Activated CD4-positive, alpha-beta T cell treated with anti-CD3 and anti-CD28 coated beads, Interleukin-2, amount 50 U/mL, for 1 hour (primary cell): ENCODE results near the gene HES5.
A peak's percentile ranks its signal among the peaks of the same experiment; 100 is the strongest.
"Not testable (repeated sequence)": the region's sequence is repeated elsewhere in the genome, so short reads cannot be mapped to it uniquely, and the experiment has no call there.

Experiments
- DNase-seq: peaks from one replicate; pipeline ENCODE4 v3.0.0-alpha.2; 2020

HES5 gene, protein sequence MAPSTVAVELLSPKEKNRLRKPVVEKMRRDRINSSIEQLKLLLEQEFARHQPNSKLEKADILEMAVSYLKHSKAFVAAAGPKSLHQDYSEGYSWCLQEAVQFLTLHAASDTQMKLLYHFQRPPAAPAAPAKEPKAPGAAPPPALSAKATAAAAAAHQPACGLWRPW

DNA sequence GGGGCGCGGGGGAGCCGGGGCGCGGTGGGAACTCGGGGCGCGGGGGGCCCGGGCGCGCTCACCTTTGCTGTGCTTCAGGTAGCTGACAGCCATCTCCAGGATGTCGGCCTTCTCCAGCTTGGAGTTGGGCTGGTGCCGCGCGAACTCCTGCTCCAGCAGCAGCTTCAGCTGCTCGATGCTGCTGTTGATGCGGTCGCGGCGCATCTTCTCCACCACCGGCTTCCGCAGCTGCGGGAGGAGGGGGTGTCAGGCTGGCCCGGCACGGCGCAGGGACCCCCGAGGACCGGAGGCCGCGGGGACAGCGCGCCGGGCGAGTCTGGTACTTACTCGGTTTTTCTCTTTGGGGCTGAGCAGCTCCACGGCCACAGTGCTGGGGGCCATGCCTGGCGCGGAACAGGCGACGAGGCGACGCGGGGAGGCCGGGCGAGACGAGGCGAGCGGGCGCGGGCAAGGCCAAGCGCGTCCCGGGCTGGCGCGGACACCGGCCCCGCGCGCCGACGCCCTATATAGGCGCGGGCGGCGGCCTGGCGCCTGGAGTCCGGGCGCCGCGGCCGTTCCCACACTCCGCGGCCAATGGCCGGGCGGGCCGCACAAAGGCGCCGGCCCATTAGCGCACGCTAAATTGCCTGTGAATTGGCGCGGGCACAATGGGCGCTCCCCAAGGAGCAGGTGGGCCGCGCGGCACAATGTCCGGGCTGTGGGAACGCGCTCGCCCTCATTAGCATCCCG, at the start of gene HES5:
Gene HES5, minus strand, starts transcription at position 480 of the 729 bp plus-strand sequence. Its CDS starts 99 bp downstream, at position 381.
- DNase-seq: no peak

DNA sequence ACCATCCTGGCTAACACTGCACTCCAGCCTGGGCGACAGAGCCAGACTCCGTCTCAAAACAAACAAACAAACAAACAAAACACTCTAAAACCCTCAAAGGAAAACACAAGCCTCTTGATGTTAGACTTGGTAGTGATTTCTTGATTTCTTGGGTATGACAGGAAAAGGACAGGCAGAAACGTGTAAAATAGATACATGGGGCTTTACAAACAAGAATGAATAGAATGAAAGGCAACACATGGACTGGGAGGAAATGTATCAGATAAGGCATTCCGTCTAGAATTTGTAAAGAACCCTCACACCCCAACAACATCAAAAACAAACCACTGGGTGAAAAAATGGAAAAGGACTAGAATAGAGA, 48.7 kb upstream of the HES5 start:
- DNase-seq: no peak

DNA sequence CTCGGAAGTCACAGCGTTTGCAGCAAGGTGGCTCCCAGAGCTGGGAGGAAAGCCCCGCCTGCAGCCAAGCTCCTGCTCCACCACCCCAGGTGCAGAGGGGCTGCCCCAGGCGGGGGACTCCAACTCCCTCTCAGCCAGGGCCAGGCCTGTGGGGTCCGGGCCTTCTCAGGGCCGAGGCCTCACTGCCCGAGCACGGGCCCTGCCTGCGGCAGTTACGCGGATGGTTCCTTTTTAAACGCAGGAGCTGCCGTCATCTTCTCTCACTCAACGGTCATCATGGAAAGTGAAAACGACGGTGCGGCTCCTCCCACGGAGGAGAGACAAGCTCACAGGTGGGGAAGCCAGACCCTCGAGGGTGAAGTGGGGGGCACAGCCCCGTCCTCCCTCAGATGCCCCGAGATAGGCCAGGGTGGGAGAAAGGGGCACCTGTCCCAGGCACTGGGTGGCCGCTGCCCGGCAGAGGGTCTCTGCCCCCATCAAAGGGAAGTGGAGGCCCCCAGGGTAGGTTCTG, 47.6 kb upstream of the HES5 start:
- peak; percentile 57 for DNase-seq

DNA sequence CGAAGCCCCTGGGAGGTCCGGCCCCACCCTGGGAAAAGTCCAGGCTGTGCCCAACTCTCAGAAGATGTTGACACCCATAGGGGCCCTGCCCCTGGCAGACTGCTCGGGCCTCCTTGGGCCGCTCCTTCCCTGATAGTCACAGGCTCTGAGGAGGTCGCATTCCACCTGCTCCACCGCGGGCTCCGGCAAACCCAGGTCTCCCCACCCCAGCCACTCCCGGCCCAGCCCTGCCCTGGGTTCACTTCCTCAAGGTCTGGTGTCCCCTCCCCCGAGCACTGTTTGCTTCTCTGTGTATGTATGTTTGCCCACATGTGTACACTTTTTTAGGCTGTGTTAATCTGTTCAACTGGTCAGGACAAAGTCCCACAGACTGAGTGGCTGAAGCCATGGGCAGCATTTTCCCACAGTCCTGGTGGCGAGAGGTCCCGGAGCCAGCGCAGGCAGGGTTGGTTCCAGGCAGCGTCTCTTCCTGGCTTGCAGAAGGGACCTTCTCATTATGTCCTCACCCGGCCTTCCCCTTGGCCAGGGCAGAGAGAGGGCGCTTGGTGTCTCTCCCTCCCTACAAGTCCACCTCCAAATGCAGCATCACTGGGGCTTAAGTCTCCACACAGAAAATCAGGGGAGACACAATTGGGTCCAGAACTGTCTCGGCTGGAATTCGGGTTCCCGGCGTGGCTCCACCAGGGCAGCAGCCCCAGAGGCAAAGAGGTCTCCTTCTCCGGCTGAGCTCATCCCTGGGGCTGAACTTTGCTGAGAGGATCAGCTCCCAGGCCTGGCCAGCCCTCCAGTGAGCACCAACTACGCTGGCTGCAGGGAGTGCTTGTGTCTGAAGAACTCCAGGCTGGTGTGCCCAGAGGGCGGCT, 46.0 kb upstream of the HES5 start:
- no peak for DNase-seq

DNA sequence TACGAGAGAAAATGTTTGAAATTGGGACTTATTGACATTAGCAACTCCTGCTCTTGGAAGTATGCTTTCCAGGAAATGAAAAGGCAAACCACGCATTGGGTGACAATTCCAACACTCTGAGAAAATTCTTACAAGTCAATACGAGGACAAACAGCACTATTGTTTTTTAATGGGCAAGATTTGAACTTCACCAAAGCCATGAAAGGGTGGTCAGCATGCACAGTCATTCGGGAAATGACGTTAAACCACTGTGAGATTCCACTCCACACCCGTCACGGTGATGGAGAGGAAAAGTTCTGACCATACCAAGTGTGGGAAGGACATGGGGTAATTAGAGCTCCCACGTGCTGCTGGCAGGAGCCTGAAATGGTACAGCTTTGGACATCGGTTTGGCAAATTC, 44.3 kb upstream of the HES5 start:
- DNase-seq: no peak

DNA sequence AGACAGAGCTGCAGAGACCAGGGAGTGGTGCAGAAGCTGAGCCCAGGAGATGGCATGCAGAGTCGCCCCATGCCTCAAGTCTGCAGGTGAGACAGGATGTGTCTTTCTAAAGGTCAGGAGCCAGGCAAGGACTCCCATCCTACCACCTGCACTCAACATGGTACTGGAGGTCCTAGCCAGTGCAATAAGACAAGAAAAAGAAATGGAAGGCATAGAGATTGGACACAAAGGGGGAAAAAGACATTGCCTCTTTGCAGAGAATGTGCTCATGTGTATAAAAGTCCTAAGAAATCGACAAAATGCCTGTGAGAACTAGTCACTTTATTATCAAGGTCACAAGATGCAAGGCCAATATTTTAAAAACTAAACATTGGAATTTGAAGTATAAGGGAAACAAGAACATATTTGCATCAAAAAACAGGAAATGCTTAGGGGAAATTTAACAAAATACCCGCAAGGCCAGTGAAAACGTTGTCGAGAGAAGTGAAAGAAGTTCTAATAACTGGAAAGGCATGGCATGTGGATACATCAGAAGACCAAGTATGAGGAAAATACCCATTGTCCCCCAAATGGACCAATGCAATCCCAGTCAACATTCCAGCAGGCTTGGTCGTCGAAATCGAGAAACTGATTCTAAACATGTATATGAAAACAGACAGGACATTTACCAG, 43.3 kb upstream of the HES5 start:
- no peak for DNase-seq

DNA sequence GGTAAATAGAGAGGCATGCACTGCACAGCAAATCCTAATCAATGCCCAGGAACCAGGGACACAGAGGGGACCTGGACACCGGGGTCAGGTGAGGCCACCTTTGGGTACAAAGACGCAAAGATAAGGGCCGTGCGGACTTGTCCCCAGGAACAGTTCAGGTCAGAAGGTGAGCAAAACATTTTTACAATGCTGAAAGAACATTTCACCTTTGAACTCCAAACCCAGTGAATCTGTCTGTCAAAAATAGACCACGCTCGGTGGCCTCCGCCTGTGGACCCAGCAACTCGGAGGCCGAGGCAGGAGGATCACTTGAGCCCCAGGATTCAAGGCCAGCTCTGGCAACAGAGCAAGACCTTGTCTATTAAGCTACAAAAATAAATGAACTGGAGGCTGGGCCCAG, 41.3 kb upstream of the HES5 start:
- no peak for DNase-seq

DNA sequence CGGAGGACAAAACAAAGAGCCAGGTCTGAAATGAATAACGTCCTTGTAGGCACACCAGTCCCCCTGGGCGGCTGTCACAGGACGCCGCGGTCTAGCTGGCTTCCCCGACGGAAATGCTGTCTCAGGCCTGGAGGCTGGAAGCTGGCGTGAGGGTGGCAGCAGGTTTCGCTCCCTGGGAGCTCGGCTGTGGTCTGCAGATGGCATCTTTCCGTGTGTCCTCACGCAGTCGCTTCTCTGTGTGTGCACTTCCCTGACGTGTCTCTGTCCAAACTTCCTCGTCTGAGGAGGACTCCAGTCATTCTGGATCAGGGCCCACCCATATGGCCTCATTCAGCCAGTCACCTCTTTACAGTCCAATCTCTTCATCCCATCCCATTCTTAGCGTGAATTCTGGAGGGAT, 40.3 kb upstream of the HES5 start:
- no peak for DNase-seq

DNA sequence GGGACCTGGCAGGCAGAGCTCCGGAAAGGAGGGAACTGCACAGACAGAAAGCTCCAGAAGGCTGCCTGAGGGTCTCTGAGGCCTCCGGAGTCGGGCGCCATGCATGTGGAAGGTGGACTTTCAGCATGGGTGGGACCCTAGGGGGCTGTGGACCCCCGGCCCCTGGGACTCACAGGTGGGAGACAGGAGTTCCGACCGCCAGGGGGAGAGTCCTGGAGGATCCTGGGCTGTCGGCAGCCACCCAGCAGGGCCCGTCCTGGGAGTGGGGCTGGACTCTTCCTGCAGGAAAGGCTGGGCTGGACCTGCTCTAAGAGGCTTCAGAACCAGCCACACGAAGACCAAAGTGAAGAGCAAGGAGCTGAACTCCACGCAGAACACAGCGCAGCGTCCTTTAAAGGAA, 39.6 kb upstream of the HES5 start:
- DNase-seq: not testable (repeated sequence)

DNA sequence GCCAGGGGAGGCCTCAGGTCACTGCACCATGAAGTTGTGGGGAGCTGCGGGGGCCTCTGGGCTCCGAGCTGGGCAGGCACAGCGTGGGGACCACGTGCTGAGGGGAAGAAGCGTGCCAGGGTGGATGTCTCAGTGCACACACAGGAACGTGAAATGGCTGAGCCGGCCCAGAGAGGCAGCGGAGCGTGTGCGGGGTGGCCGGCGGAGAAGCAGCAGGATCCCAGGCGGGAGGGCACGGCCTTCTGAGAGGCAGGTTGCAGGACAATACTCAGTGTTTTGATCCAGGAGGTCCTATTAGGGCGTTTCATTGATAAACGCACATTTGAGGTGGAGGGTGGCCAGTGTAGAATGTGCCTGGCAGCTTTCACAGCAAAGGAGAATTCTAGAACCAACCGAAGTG, 39.0 kb upstream of the HES5 start:
- no peak for DNase-seq

DNA sequence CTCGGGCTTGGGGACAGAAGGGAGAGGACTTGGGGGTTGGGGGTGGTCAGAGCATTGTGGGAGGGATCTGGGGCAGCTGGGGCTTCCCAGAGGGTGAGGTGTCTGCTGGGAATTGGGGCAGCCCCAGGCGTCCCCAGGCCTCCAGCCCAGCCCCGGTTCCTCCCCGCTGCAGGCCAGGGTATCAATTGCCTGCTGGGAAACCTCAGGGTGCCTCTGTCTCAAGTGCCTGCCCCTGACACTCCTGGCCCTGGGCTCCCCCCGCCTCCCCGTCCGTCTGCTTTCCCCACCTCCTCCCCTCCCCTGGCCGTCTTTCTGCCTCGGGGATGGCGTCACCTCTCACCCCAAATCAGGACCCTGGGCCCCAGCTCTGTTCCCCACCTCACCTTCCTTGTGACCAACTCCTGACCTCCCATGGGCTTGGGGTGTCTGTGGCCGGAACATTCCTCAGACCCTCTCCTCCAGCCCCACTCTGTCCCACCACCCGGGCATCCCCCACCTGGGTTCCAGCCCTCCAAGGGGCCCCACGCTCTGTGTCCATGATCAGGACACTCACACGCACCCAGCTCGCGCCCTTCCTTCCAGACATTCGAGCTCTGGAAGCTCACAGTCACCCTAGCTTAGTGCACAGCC, 38.2 kb upstream of the HES5 start:
- DNase-seq: not testable (repeated sequence)

DNA sequence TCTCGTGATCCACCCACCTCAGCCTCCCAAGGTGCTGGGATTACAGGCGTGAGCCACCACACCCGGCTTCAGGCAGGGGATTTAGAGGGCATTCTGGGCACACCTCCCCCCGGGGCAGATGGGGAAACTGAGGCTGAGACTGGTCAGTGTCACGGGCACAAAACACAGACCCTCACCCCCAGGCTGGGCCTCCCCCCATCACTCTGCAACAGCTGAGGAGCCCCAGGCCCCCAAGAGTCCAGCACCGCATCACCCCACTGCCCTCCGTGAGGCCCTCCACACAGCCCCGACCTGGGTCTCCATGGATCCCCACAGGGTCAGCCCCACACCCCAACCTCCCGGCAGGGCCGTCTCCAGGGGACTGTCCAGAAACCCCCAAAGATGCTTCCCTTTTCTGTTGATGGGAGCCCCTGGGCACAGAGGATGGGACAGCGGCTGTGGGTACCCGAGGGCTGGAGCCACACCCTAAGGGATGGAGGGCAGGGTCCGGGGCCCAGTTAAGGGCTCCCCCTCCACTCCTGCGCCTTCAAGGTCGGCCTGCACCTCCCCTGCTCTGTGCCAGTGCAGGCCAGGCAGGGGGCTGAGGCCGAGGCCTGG, 37.1 kb upstream of the HES5 start:
- DNase-seq: no peak

DNA sequence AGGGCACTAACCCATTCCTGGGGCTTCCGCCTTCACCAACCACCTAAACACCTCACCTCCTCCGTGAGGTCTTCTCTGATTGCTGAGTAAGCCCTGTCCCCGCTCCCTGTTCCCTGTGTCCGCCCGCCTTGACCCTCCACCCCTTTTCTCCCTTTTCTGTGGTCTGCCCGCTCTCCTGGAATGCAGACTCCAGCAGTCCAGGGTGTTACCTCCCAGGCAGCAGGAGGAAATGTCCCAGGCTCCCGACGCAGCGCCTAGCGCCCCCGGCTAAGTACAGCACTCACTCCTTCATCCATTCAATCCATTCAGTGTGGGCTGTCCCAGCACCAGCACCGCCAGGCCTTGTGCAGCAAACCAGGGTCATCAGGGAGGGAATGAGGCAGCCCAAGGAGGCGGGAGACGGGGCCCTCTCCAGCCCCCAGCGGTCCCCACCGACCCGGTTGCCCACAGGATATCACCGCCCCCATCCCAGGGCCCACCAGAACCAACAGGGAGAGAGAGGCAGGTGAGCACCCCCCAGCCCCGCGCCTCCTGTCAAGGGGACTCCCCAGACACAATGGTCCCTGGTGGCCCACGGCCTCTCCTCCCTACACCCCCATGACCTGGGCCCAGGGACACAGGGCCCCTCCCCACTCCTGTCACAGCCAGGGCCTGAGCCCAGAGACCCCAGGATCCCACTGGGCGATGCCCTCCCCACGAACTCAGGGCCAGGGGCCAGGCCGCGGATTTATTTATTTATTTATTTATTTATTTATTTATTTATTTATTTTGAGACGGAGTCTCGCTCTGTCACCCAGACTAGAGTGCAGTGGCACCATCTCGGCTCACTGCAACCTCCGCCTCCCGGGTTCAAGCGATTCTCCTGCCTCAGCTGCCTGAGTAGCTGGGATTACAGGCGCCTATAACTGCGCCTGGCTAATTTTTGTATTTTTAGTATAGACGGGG, 36.3 kb upstream of the HES5 start:
- DNase-seq: no peak

DNA sequence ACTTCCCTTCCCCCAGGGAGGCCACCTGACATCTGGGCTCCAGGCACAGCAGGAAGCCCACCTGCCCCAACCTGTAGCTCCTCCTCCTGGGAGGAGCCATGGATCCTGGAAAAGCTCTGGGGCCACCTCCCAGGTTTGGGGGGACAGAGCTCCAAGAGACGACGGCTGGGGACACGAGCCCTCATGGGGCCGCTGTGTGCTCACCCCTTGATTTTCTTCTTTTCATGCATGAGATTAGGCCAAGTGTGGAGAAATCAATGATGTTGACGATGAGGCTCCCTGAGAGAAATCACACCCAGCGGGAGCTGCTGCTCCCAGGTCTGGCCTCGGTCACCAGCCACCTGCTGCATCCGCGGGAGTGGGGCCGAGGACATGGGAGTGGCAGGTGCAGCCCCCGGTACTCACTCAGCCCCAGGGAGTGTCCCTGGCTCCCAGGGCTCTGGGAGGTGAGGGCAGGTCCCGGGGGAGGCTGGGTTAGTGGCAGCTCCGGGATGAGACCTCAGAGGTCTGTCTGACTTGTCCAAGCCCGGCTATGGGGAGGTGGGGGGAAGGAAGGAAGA, 34.8 kb upstream of the HES5 start:
- DNase-seq: no peak

DNA sequence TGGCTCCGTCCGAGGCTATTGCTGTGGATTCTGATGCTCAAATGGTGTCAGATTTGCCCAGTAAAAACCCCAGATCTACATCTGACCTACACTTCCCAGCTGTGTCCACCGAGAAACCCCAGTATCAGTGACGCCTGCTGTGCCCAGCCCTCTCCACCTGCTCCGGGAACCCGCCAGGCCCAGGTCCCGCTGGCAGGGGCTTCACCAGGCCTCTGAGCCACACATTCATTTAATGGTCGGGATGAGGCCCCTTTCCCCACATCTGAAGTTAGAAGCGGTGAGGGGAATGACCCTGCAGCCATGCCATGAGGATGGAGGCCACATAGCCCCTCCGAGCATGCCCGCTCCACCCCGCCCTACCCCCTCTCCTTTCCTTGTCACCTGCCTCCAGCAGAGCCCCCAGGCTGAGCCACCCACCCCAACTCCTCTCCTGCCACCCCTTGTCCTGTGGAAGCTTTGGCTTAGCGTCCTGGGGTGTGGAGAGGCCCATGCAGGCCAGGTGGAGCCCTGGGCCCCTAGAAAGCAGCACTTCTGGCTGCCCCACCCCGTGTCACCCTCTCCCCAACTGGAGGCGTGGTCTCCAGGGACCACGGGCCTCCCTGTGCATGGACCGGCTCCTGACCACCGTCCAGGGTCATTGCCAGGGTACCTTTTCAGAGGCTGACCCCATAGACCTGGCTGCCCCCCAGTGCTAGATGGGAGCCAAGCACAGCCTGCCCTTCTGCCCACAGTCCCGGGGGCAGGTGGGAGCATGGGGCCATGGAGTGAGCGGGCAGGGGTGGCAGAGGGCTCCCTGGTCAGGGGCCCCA, 34.1 kb upstream of the HES5 start:
- DNase-seq: no peak

DNA sequence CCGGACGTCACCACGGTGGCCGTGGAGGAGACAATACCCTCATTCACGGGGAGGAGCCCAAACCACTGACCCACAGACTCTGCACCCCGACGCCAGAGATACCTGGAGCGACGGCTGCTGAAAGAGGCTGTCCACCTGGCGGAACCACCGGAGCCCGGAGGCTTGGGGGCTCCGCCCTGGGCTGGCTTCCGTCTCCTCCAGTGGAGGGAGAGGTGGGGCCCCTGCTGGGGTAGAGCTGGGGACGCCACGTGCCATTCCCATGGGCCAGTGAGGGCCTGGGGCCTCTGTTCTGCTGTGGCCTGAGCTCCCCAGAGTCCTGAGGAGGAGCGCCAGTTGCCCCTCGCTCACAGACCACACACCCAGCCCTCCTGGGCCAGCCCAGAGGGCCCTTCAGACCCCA, 33.1 kb upstream of the HES5 start:
- no peak for DNase-seq

DNA sequence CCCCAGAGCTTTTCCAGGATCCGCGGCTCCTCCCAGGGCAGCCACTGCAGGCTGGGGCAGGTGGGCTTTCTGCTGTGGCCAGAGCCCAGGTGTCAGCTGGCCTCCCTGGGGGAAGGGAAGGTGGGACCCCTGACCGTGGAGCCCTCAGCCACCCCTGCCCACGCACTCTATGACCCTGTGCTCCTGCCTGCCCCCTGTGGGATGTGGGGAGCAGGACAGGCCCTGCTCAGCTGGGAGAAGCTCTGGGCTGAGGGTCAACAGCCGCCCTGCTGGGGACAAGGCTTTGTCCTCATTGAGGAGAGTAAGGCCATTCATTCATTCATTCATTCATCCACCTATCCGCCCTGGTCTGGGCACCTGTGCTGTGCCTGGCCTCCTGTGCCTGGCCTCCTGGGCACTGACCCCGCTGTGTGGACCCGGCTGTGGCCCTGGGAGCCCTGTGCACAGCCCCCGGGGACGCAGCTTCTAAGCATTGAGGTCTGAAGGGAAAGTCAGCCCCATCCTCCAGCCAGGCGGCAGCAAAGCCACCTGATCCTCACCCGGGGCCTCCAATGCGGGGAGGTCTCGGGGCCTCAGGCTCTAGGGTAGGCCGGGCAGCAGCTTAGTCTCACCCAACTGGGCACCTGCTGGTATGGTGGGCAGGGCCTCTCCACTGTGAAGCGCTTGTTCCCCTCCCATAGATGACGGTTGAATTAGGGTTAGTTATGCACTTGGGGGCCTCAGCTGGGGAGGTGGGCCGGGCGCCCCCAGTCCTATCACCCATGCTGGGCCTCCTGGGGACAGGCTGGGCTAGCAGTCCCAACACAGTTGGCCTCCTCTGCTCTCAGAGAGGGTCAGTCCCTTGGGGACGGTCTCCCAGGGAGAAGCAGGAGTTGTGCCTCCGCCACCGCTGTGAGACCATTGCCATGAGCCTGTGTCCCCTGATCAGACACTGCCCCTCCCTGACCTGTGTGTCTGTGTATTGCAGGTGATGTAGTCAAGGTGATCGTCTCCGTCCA, 32.1 kb upstream of the HES5 start:
- no peak for DNase-seq

DNA sequence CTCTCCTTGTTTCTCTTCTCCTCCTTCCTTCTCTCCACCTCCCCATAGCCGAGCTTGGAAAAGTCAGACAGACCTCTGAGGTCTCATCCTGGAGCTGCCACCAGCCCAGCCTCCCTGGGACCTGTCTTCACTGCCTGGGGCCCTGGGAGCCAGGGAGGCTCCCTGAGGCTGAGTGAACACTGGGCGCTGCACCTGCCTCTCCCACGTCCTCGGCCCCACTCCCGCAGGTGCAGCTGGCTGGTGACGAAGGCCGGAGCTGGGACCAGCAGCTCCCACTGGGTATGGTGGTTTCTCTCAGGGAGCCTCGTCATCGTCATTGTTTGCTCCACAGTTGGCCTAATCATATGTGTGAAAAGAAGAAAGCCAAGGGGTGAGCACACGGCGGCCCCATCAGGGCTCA, 31.4 kb upstream of the HES5 start:
- no peak for DNase-seq
